Neural progenitor cell (in vitro differentiated cells): ENCODE data around the gene ACER3. TPM values are rescaled to one million over a fixed set of nuclear protein-coding genes. Genes with fewer than 3 reads are reported as not detected.
"Not testable (repeated sequence)": the region's sequence is repeated elsewhere in the genome, so short reads cannot be mapped to it uniquely, and the experiment has no call there.

Experiments used
- DNase-seq: peaks from one replicate; pipeline ENCODE4 v3.0.0-alpha.2; 2016; ENCODE audit warnings: low spot score
- H2AFZ ChIP-seq: fragments of 200-600 bp; sonication (generic); replicated peaks from 2 replicates; pipeline ENCODE4 v1.6.1; 2016; ENCODE audit warnings: antibody characterized with exemption
- H3F3A ChIP-seq: fragments of 200-600 bp; sonication (generic); 2 replicates; pipeline ENCODE4 v1.6.1; 2016; ENCODE audit warnings: antibody characterized with exemption, low read depth
- H3K27ac ChIP-seq: fragments of 200-600 bp; sonication (generic); 2 replicates; pipeline ENCODE4 v1.5.1; 2016; ENCODE audit warnings: mild to moderate bottlenecking
- H3K27me3 ChIP-seq: fragments of 200-600 bp; sonication (generic); 2 replicates; pipeline ENCODE4 v1.6.1; 2016; ENCODE audit warnings: mild to moderate bottlenecking, moderate library complexity
- H3K36me3 ChIP-seq: fragments of 200-600 bp; sonication (generic); 2 replicates; pipeline ENCODE4 v1.5.1; 2016
- H3K4me1 ChIP-seq: fragments of 200-600 bp; sonication (generic); 2 replicates; pipeline ENCODE4 v1.6.1; 2016; ENCODE audit warnings: mixed run types
- H3K4me2 ChIP-seq: fragments of 200-600 bp; sonication (generic); 2 replicates; pipeline ENCODE4 v1.6.1; 2016
- H3K4me3 ChIP-seq: fragments of 200-600 bp; sonication (generic); 2 replicates; pipeline ENCODE4 v1.5.1; 2016
- H3K79me2 ChIP-seq: fragments of 200-600 bp; sonication (generic); 2 replicates; pipeline ENCODE4 v1.6.1; 2016; ENCODE audit warnings: low read depth
- H3K9ac ChIP-seq: fragments of 200-600 bp; sonication (generic); 2 replicates; pipeline ENCODE4 v1.6.1; 2016
- H3K9me3 ChIP-seq: fragments of 200-600 bp; sonication (generic); 2 replicates; pipeline ENCODE4 v1.5.1; 2016; ENCODE audit warnings: low read depth
- H4K20me1 ChIP-seq: fragments of 200-600 bp; sonication (generic); 2 replicates; pipeline ENCODE4 v1.6.1; 2016; ENCODE audit warnings: low read depth
- H3K27ac Mint-ChIP-seq: 3 replicates; pipeline ENCODE4 v1.8.0; 2021; ENCODE audit warnings: mixed read lengths
- H3K27me3 Mint-ChIP-seq: 2 replicates; pipeline ENCODE4 v1.8.0; 2022; ENCODE audit warnings: low read depth, mild to moderate bottlenecking, inconsistent platforms, moderate library complexity, mixed read lengths; ENCODE audit not compliant: insufficient read depth
- H3K36me3 Mint-ChIP-seq: 3 replicates; pipeline ENCODE4 v1.8.0; 2021; ENCODE audit warnings: mixed read lengths
- H3K4me1 Mint-ChIP-seq: 3 replicates; pipeline ENCODE4 v1.8.0; 2021; ENCODE audit warnings: mixed read lengths
- H3K4me3 Mint-ChIP-seq: 3 replicates; pipeline ENCODE4 v1.8.0; 2021; ENCODE audit warnings: mild to moderate bottlenecking, moderate library complexity, mixed read lengths
- H3K9me3 Mint-ChIP-seq: 3 replicates; pipeline ENCODE4 v1.8.0; 2020; ENCODE audit warnings: mixed read lengths
- CTCF ChIP-seq: fragments of 200-600 bp; sonication (generic); IDR thresholded peaks from 2 replicates; pipeline ENCODE4 v1.5.1; 2017; ENCODE audit warnings: antibody characterized with exemption, mild to moderate bottlenecking
- EZH2 ChIP-seq: fragments of 200-600 bp; sonication (generic); IDR thresholded peaks from 2 replicates; pipeline ENCODE4 v1.6.1; 2017; ENCODE audit warnings: antibody characterized with exemption, mild to moderate bottlenecking, moderate library complexity
- EZH2phosphoT487 ChIP-seq: fragments of 200-600 bp; sonication (generic); IDR thresholded peaks from 2 replicates; pipeline ENCODE4 v1.6.1; 2017; ENCODE audit warnings: antibody characterized with exemption
- total RNA-seq: library from RNA; depleted of rRNA; stranded (reverse); fragments of >200 nt; gene quantifications from 2 replicates; pipeline ENCODE4 v1.2.3, GENCODE V29; 2015; ENCODE audit warnings: low replicate concordance

Gene ACER3
- total RNA-seq, 1 donor from 2014 or later = 18.9 TPM

- TF ChIP-seq EZH2phosphoT487 (no peak), EZH2 (no peak), CTCF (no peak)
- no peaks in the 10 kb centered on the region for H3K36me3 Mint-ChIP-seq
- H3K4me1 Mint-ChIP-seq = no peaks in the 10 kb centered on the region
- H4K20me1 ChIP-seq = no peaks in the 10 kb centered on the region
- H3K27me3 ChIP-seq = no peaks in the 10 kb centered on the region
- H3K4me3 ChIP-seq = no peak overlapping the region
- no peaks in the 10 kb centered on the region for H3K4me1 ChIP-seq
- H3K27ac ChIP-seq = no peak overlapping the region
- H3K9me3 Mint-ChIP-seq = no peaks in the 10 kb centered on the region
- no peaks in the 10 kb centered on the region for H3F3A ChIP-seq
- no peaks in the 10 kb centered on the region for H3K79me2 ChIP-seq
- DNase-seq = no peak
- no peak overlapping the region for H2AFZ ChIP-seq
- H3K9me3 ChIP-seq = no peaks in the 10 kb centered on the region
- no peak overlapping the region for H3K4me2 ChIP-seq
- no peak overlapping the region for H3K9ac ChIP-seq
- H3K27me3 Mint-ChIP-seq = no peaks in the 10 kb centered on the region
- no peak overlapping the region for H3K4me3 Mint-ChIP-seq
- H3K27ac Mint-ChIP-seq = no peak overlapping the region
- no peaks in the 10 kb centered on the region for H3K36me3 ChIP-seq
These were observed 11.3 kb upstream of the ACER3 start for GRCh38 chr11:76849376-76849775.

- Histone ChIP-seq H3K79me2 (no peaks in the 10 kb centered on the region), H3K36me3 (no peaks in the 10 kb centered on the region), H3K9ac (no peak overlapping the region), H3K4me3 (no peak overlapping the region), H2AFZ (no peak overlapping the region), H3K4me1 (no peaks in the 10 kb centered on the region), H3K27me3 (no peaks in the 10 kb centered on the region), H3K27ac (no peak overlapping the region), H3K9me3 (no peaks in the 10 kb centered on the region), H4K20me1 (no peaks in the 10 kb centered on the region), H3K4me2 (no peak overlapping the region), H3F3A (no peaks in the 10 kb centered on the region)
- no peaks in the 10 kb centered on the region for H3K4me1 Mint-ChIP-seq
- H3K36me3 Mint-ChIP-seq = no peaks in the 10 kb centered on the region
- no peak overlapping the region for H3K4me3 Mint-ChIP-seq
- TF ChIP-seq EZH2 (no peak), CTCF (no peak), EZH2phosphoT487 (no peak)
- no peak for DNase-seq
- H3K27me3 Mint-ChIP-seq = no peaks in the 10 kb centered on the region
- no peaks in the 10 kb centered on the region for H3K9me3 Mint-ChIP-seq
- H3K27ac Mint-ChIP-seq = no peak overlapping the region
These were observed 10.6 kb upstream of the ACER3 start for GRCh38 chr11:76850130-76850529.

GRCh38 chr11:76850815-76851214 is 9.9 kb upstream of the ACER3 start:
- no peak overlapping the region for H2AFZ ChIP-seq
- no peaks in the 10 kb centered on the region for H4K20me1 ChIP-seq
- H3K4me1 ChIP-seq = no peaks in the 10 kb centered on the region
- no peaks in the 10 kb centered on the region for H3K9me3 ChIP-seq
- H3K36me3 ChIP-seq = no peaks in the 10 kb centered on the region
- no peak overlapping the region for H3K27ac ChIP-seq
- no peaks in the 10 kb centered on the region for H3K9me3 Mint-ChIP-seq
- H3K27ac Mint-ChIP-seq = no peak overlapping the region
- H3K4me3 Mint-ChIP-seq = no peak overlapping the region
- no peak overlapping the region for H3K4me3 ChIP-seq
- no peak overlapping the region for H3K4me2 ChIP-seq
- no peak for DNase-seq
- H3K27me3 ChIP-seq = no peaks in the 10 kb centered on the region
- H3K36me3 Mint-ChIP-seq = no peaks in the 10 kb centered on the region
- H3K27me3 Mint-ChIP-seq = no peaks in the 10 kb centered on the region
- H3K79me2 ChIP-seq = no peaks in the 10 kb centered on the region
- no peaks in the 10 kb centered on the region for H3K4me1 Mint-ChIP-seq
- H3K9ac ChIP-seq = no peak overlapping the region
- no peaks in the 10 kb centered on the region for H3F3A ChIP-seq
- no peak for TF ChIP-seq EZH2phosphoT487
- no peak for TF ChIP-seq CTCF
- no peak for TF ChIP-seq EZH2

- no peak overlapping the region for H3K27ac ChIP-seq
- DNase-seq = no peak
- Mint-ChIP-seq H3K4me3 (no peak overlapping the region), H3K4me1 (peaks cover 4% of the 10 kb centered on the region), H3K36me3 (no peaks in the 10 kb centered on the region), H3K27ac (no peak overlapping the region), H3K9me3 (no peaks in the 10 kb centered on the region), H3K27me3 (no peaks in the 10 kb centered on the region)
- TF ChIP-seq EZH2phosphoT487 = no peak
- H3K9ac ChIP-seq = no peak overlapping the region
- H3K79me2 ChIP-seq = no peaks in the 10 kb centered on the region
- no peaks in the 10 kb centered on the region for H3K4me1 ChIP-seq
- no peak overlapping the region for H2AFZ ChIP-seq
- no peaks in the 10 kb centered on the region for H4K20me1 ChIP-seq
- no peaks in the 10 kb centered on the region for H3K9me3 ChIP-seq
- H3K4me3 ChIP-seq = no peak overlapping the region
- no peaks in the 10 kb centered on the region for H3K36me3 ChIP-seq
- no peaks in the 10 kb centered on the region for H3K27me3 ChIP-seq
- H3F3A ChIP-seq = no peaks in the 10 kb centered on the region
- no peak overlapping the region for H3K4me2 ChIP-seq
These were observed 6.0 kb upstream of the ACER3 start for GRCh38 chr11:76854709-76855108.

- DNase-seq, H3K27ac Mint-ChIP-seq, H3K4me2 ChIP-seq, H3K27me3 Mint-ChIP-seq, H3K79me2 ChIP-seq, H3K27me3 ChIP-seq, H3K9ac ChIP-seq, H3F3A ChIP-seq, H3K4me1 ChIP-seq, H3K27ac ChIP-seq, H3K36me3 Mint-ChIP-seq, H3K4me3 Mint-ChIP-seq, H3K36me3 ChIP-seq, H4K20me1 ChIP-seq, H3K9me3 Mint-ChIP-seq, H2AFZ ChIP-seq, H3K4me1 Mint-ChIP-seq, H3K4me3 ChIP-seq, H3K9me3 ChIP-seq: not testable (repeated sequence)
These were observed 5.0 kb upstream of the ACER3 start for GRCh38 chr11:76855670-76856069.
